Astrocyte (in vitro differentiated cells and primary cell): Measurements from ENCODE around the gene PPM1L. TPM values are rescaled to one million over a fixed set of nuclear protein-coding genes. Genes with fewer than 3 reads are reported as not detected.

ENCODE experiments used
- DNase-seq: peaks from one replicate; pipeline ENCODE4 v3.0.0-alpha.2; 2010; ENCODE audit warnings: low read depth
- FAIRE-seq: peaks from 2 replicates; lab custom pipeline; 2011; peaks lifted over from hg19 to GRCh38; lab: Jason Lieb, UNC
- H2AFZ ChIP-seq: 2 replicates; pipeline ENCODE4 v1.6.0; 2012; ENCODE audit warnings: low read depth, low read length, inconsistent platforms
- H3K27ac ChIP-seq: 2 replicates; pipeline ENCODE4 v1.5.1; 2011; ENCODE audit warnings: low read depth, low read length, inconsistent platforms
- H3K27me3 ChIP-seq: 2 replicates; pipeline ENCODE4 v1.6.0; 2011; ENCODE audit warnings: low read length, inconsistent platforms; ENCODE audit not compliant: insufficient read depth
- H3K36me3 ChIP-seq: 2 replicates; pipeline ENCODE4 v1.5.1; 2011; ENCODE audit warnings: low read length, inconsistent platforms; ENCODE audit not compliant: insufficient read depth
- H3K4me1 ChIP-seq: 2 replicates; pipeline ENCODE4 v1.5.1; 2011; ENCODE audit warnings: low read length, inconsistent platforms; ENCODE audit not compliant: insufficient read depth
- H3K4me2 ChIP-seq: 2 replicates; pipeline ENCODE4 v1.6.0; 2012; ENCODE audit warnings: low read length, inconsistent platforms
- H3K4me3 ChIP-seq: 2 replicates; pipeline ENCODE4 v1.5.1; 2011; ENCODE audit warnings: low read depth, mild to moderate bottlenecking, low read length, inconsistent platforms; ENCODE audit not compliant: insufficient read depth
- H3K79me2 ChIP-seq: 2 replicates; pipeline ENCODE4 v1.6.0; 2012; ENCODE audit warnings: mild to moderate bottlenecking, low read length, inconsistent platforms; ENCODE audit not compliant: insufficient read depth
- H3K9ac ChIP-seq: 2 replicates; pipeline ENCODE4 v1.6.0; 2012; ENCODE audit warnings: mild to moderate bottlenecking, low read length, inconsistent platforms
- H3K9me3 ChIP-seq: 2 replicates; pipeline ENCODE4 v1.5.1; 2012; ENCODE audit warnings: low read depth, mild to moderate bottlenecking, low read length, inconsistent platforms; ENCODE audit not compliant: insufficient read depth
- H4K20me1 ChIP-seq: 2 replicates; pipeline ENCODE4 v1.6.0; 2012; ENCODE audit warnings: low read length, inconsistent platforms; ENCODE audit not compliant: insufficient read depth
- H3K27ac Mint-ChIP-seq: one replicate; pipeline ENCODE4 v1.8.0; 2021; ENCODE audit warnings: mild to moderate bottlenecking, mixed read lengths; ENCODE audit not compliant: unreplicated experiment
- H3K27me3 Mint-ChIP-seq: one replicate; pipeline ENCODE4 v1.8.0; 2021; ENCODE audit warnings: low read depth, mixed read lengths; ENCODE audit not compliant: unreplicated experiment
- H3K36me3 Mint-ChIP-seq: one replicate; pipeline ENCODE4 v1.8.0; 2021; ENCODE audit warnings: low read depth, mixed read lengths; ENCODE audit not compliant: unreplicated experiment
- H3K4me1 Mint-ChIP-seq: one replicate; pipeline ENCODE4 v1.8.0; 2021; ENCODE audit warnings: low read depth, mixed read lengths; ENCODE audit not compliant: unreplicated experiment
- H3K4me3 Mint-ChIP-seq: one replicate; pipeline ENCODE4 v1.8.0; 2021; ENCODE audit warnings: mild to moderate bottlenecking, moderate library complexity, mixed read lengths; ENCODE audit not compliant: unreplicated experiment
- H3K9me3 Mint-ChIP-seq: one replicate; pipeline ENCODE4 v1.8.0; 2021; ENCODE audit warnings: mild to moderate bottlenecking, mixed read lengths; ENCODE audit not compliant: unreplicated experiment
- EZH2 ChIP-seq: IDR thresholded peaks from 2 replicates; pipeline ENCODE4 v1.6.1; 2012; ENCODE audit warnings: mild to moderate bottlenecking, low read length, inconsistent platforms; ENCODE audit not compliant: insufficient read depth
- total RNA-seq: library from RNA; stranded (reverse); gene quantifications from 2 replicates; pipeline ENCODE4 v1.2.1, GENCODE V29; 2021
- TF ChIP-seq, protein P1 (sequence below): IDR thresholded peaks from 2 replicates; pipeline ENCODE4 v1.5.1; 2011; ENCODE audit warnings: low read depth, mild to moderate bottlenecking, inconsistent platforms, low read length, moderate library complexity; ENCODE audit not compliant: insufficient read depth

The PPM1L gene
- total RNA-seq, 1 donor from 2014 or later = 6.3 TPM

GRCh38 chr3:161082063-161082462, 326.0 kb downstream of the PPM1L start:
- Histone ChIP-seq H3K79me2 (no peaks in the 10 kb centered on the region), H3K9me3 (no peaks in the 10 kb centered on the region), H3K27me3 (no peaks in the 10 kb centered on the region), H3K4me3 (no peak overlapping the region), H3K9ac (no peak overlapping the region), H3K36me3 (peaks cover 7% of the 10 kb centered on the region), H2AFZ (no peak overlapping the region), H3K4me2 (no peak overlapping the region), H4K20me1 (no peaks in the 10 kb centered on the region), H3K27ac (no peak overlapping the region), H3K4me1 (no peaks in the 10 kb centered on the region)
- Mint-ChIP-seq H3K36me3 (no peaks in the 10 kb centered on the region), H3K4me3 (no peak overlapping the region), H3K4me1 (no peaks in the 10 kb centered on the region), H3K9me3 (no peaks in the 10 kb centered on the region), H3K27me3 (peaks cover 3% of the 10 kb centered on the region), H3K27ac (no peak overlapping the region)
- FAIRE-seq (no peak), DNase-seq (no peak)
- TF ChIP-seq EZH2 = no peak
- TF ChIP-seq, protein P1, sequence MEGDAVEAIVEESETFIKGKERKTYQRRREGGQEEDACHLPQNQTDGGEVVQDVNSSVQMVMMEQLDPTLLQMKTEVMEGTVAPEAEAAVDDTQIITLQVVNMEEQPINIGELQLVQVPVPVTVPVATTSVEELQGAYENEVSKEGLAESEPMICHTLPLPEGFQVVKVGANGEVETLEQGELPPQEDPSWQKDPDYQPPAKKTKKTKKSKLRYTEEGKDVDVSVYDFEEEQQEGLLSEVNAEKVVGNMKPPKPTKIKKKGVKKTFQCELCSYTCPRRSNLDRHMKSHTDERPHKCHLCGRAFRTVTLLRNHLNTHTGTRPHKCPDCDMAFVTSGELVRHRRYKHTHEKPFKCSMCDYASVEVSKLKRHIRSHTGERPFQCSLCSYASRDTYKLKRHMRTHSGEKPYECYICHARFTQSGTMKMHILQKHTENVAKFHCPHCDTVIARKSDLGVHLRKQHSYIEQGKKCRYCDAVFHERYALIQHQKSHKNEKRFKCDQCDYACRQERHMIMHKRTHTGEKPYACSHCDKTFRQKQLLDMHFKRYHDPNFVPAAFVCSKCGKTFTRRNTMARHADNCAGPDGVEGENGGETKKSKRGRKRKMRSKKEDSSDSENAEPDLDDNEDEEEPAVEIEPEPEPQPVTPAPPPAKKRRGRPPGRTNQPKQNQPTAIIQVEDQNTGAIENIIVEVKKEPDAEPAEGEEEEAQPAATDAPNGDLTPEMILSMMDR = no peak

- Histone ChIP-seq H3K79me2 (no peaks in the 10 kb centered on the region), H2AFZ (no peak overlapping the region), H3K4me3 (no peak overlapping the region), H3K27me3 (no peaks in the 10 kb centered on the region), H3K9ac (no peak overlapping the region), H4K20me1 (no peaks in the 10 kb centered on the region), H3K27ac (no peak overlapping the region), H3K4me2 (no peak overlapping the region), H3K36me3 (peaks cover 7% of the 10 kb centered on the region), H3K9me3 (no peaks in the 10 kb centered on the region), H3K4me1 (no peaks in the 10 kb centered on the region)
- H3K9me3 Mint-ChIP-seq = no peaks in the 10 kb centered on the region
- H3K4me1 Mint-ChIP-seq = no peaks in the 10 kb centered on the region
- DNase-seq = no peak
- peaks cover 3% of the 10 kb centered on the region for H3K27me3 Mint-ChIP-seq
- no peak for FAIRE-seq
- no peaks in the 10 kb centered on the region for H3K36me3 Mint-ChIP-seq
- H3K4me3 Mint-ChIP-seq = no peak overlapping the region
- H3K27ac Mint-ChIP-seq = no peak overlapping the region
- TF ChIP-seq EZH2 = no peak
- TF ChIP-seq, protein P1 = no peak
Measured at GRCh38 chr3:161083131-161083530, 327.1 kb downstream of the PPM1L start.

GRCh38 chr3:161084277-161084676, 328.2 kb downstream of the PPM1L start:
- H3K9me3 Mint-ChIP-seq = no peaks in the 10 kb centered on the region
- no peak for FAIRE-seq
- no peaks in the 10 kb centered on the region for H3K4me1 Mint-ChIP-seq
- Histone ChIP-seq H3K27me3 (no peaks in the 10 kb centered on the region), H3K4me1 (no peaks in the 10 kb centered on the region), H3K9ac (no peak overlapping the region), H3K4me2 (no peak overlapping the region), H3K79me2 (no peaks in the 10 kb centered on the region), H3K27ac (no peak overlapping the region), H3K4me3 (no peak overlapping the region), H4K20me1 (no peaks in the 10 kb centered on the region), H3K36me3 (peaks cover 7% of the 10 kb centered on the region), H2AFZ (no peak overlapping the region), H3K9me3 (no peaks in the 10 kb centered on the region)
- H3K27me3 Mint-ChIP-seq = peaks cover 3% of the 10 kb centered on the region
- no peak overlapping the region for H3K4me3 Mint-ChIP-seq
- H3K36me3 Mint-ChIP-seq = no peaks in the 10 kb centered on the region
- TF ChIP-seq EZH2 = no peak
- TF ChIP-seq, protein P1 = no peak
- DNase-seq = no peak
- no peak overlapping the region for H3K27ac Mint-ChIP-seq
